Measurements from ENCODE around the gene GRIP2. TPM values are rescaled to one million over a fixed set of nuclear protein-coding genes. Genes with fewer than 3 reads are reported as not detected.

Gene GRIP2
- total and polyA plus RNA-seq, 9 of the 15 experiments (the other 6 are each of a cell fraction or from before 2014, with no cell fraction given) = 0.01 TPM; not detected in 7

- intact Hi-C loops (cut with micrococcal nuclease) (no loop called here), in situ Hi-C loops (cut with MboI) (no loop called here)
- peak overlapping the region in 1 of 2 experiments; percentile 27; a peak in 1 of 4 replicates for H3K9ac ChIP-seq (ENCODE audit: insufficient read depth in 1 of 2, low read depth in 2 of 2, low read length in 2 of 2)
- no peaks in the 10 kb centered on the region for H3K79me2 ChIP-seq (ENCODE audit: control insufficient read depth, insufficient read depth, low read length)
- H3K9me1 ChIP-seq (ENCODE audit: control insufficient read depth, insufficient read depth, low read length) = no peaks in the 10 kb centered on the region
- peak overlapping the region; percentile 7; the same call in 1 of the 2 replicates for H2AFZ ChIP-seq (ENCODE audit: low read depth, low read length)
- FAIRE-seq (no peak), DNase-seq (ENCODE audit: extremely low read depth in 1 of 4, low spot score in 3 of 4) (no peak), ATAC-seq (no peak)
- WGBS (ENCODE audit: insufficient coverage, low coverage, missing lambda C conversion rate) = 11% methylated on average over 6 of the region's 6 CpGs
- H3K9me3 ChIP-seq (replicated peaks; ENCODE audit: control insufficient read depth, insufficient read depth, low read depth, low read length) = no peaks in the 10 kb centered on the region
- no peaks in the 10 kb centered on the region for H4K20me1 ChIP-seq (replicated peaks; ENCODE audit: control insufficient read depth, insufficient read depth, low read length)
- ChIA-PET POLR2A (interaction anchor here (0.6 to 1.5 kb wide), 3 partner anchors 14 to 1347 kb away, joined by 3 to 5 read pairs (median 3); no protein-coding TSS in a partner anchor), CTCF (ENCODE audit: low intra/inter-chr PET ratio) (no interaction called here)
- H3K4me1 ChIP-seq (replicated peaks in 1 of 2; ENCODE audit: control insufficient read depth in 2 of 2, insufficient read depth in 2 of 2, low read length in 2 of 2) = peaks cover 11 to 26% of the 10 kb centered on the region in 2 experiments
- H3K27ac ChIP-seq (ENCODE audit: extremely low read depth, low read depth, low read length) = no peak overlapping the region
- peaks cover 0 to 6% of the 10 kb centered on the region in 2 experiments; a peak in 1 of 5 replicates for H3K27me3 ChIP-seq (ENCODE audit: control insufficient read depth in 2 of 2, insufficient read depth in 2 of 2, low read length in 2 of 2)
- no peak overlapping the region for H3K4me2 ChIP-seq (ENCODE audit: insufficient read depth, low read length)
- BruUV-seq (replicated peaks) = no TSS peak
- no peaks in the 10 kb centered on the region for H3K36me3 ChIP-seq (ENCODE audit: control insufficient read depth, insufficient read depth, low read length)
- H3K4me3 ChIP-seq = no peak overlapping the region
- no peak for TF ChIP-seq ZNF395 (CRISPR knock-in tag; IDR thresholded peaks at IDR 0.05)
- no peak for TF ChIP-seq EZH2 (IDR thresholded peaks at IDR 0.05; ENCODE audit: borderline replicate concordance, low read depth, low read length)
- TF ChIP-seq ETV6 (IDR thresholded peaks at IDR 0.05; ENCODE audit: borderline replicate concordance in 1 of 2, low read depth in 2 of 2, low read length in 1 of 2) = no peak
- TF ChIP-seq ETV6 (CRISPR knock-in tag; IDR thresholded peaks at IDR 0.05; ENCODE audit: borderline replicate concordance) = no peak
- TF ChIP-seq ZSCAN29 (IDR thresholded peaks at IDR 0.05) = no peak
- no peak for TF ChIP-seq RBM17 (IDR thresholded peaks at IDR 0.05; ENCODE audit: borderline replicate concordance, low read depth, low read length)
- no peak for TF ChIP-seq SRSF1 (IDR thresholded peaks at IDR 0.05; ENCODE audit: low read depth, low read length)
- TF ChIP-seq HMG20B (CRISPR knock-in tag; IDR thresholded peaks at IDR 0.05) = no peak
- TF ChIP-seq SMARCC2 (IDR thresholded peaks at IDR 0.05; ENCODE audit: low read depth) = no peak
- no peak for TF ChIP-seq BRCA1 (IDR thresholded peaks at IDR 0.05)
- no peak for TF ChIP-seq BRCA1 (CRISPR knock-in tag; IDR thresholded peaks at IDR 0.05)
- TF ChIP-seq ZHX1 (conservative IDR thresholded peaks at IDR 0.05; ENCODE audit: low read length) = no peak
- TF ChIP-seq ZNF217 (CRISPR knock-in tag; IDR thresholded peaks at IDR 0.05) = no peak
- no peak for TF ChIP-seq RERE (CRISPR knock-in tag; IDR thresholded peaks at IDR 0.05; ENCODE audit: borderline replicate concordance)
Observed at GRCh38 chr3:14535616-14536015, 4.5 kb downstream of the GRIP2 start.

Data from K562 (cell line).